GM21619 (cell line): ENCODE data around the gene FHOD3.

Experiments used
- ATAC-seq: cut with Tn5 transposase; IDR thresholded peaks from one replicate; pipeline ENCODE4 v1.9.1; 2021; ENCODE audit not compliant: unreplicated experiment

Gene FHOD3

DNA sequence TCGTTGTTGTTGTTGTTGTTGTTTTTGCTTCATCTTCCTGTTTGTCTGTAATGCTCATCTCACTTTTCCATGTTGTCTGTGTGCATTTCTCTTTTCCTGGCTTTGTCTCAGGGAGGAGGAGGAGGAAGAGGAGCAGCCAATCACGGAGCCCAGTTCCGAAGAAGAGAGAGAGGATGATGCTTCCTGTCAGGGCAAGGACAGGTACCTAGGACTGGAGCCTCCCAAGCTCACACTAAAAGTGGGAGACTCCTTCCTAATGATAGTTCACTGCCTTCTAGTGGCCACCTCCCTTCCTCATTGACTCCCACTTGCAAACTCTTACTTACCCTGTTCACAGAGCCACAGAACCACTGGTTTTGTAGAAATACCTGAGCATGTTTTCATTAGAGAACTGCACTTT, 351.7 kb downstream of the FHOD3 start:
- ATAC-seq: no peak

DNA sequence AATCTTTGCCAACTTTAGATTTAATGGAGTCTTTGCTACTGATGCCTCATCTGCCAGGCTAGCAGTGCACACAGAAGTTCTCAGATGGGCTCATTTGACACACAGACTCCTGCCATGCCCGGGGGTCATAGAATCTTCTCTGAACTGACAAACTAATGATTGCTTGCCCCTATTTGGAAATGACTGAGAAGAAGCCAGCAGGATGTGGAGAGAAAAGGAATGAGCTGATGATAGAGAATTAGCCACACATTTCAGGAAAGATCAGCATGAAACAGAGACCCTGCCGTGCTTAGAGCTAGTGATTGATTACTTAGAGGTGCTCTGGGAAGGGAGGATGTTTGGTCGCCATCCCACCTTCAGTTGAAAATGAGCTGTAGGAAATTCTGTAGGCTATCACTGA, 352.8 kb downstream of the FHOD3 start:
- no peak for ATAC-seq

DNA sequence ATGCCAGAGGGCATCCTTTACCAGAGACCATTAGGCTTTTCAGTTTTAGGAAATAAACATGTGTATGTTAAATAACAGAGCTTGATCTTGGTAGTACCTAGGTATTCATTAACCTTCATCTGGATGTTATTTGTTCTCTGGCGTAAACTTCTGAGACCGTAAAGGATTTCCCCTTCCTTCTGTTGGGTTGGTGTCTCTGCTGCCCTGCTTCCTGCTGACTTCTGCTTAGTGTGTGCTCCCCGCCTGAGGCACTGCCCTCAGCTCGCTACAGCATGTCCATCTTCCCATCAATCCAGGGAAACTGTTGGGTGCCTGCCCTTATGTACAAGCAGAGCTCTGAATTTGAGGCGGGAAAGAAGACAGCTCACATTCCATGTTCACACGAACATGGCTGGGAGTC, 353.4 kb downstream of the FHOD3 start:
- ATAC-seq: peak; percentile 84

DNA sequence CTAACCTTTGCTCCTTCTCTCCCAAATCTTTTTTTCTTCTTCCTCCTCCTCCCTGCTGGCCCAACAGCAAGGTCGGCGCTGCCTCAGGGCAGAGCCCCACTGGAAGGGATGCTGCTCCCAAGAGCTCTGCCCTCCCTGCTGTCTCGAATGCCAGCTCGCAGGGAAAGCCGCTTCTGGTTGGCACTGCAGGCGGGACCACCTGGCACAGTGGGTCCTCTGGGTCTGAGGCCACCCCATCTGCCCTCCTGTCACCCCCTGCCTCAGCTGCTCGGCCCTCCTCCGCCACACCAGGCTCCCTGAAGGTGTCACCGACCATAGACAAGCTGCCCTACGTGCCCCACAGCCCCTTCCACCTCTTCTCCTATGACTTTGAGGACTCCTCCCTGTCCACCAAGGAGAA, 355.0 kb downstream of the FHOD3 start:
- no peak for ATAC-seq

DNA sequence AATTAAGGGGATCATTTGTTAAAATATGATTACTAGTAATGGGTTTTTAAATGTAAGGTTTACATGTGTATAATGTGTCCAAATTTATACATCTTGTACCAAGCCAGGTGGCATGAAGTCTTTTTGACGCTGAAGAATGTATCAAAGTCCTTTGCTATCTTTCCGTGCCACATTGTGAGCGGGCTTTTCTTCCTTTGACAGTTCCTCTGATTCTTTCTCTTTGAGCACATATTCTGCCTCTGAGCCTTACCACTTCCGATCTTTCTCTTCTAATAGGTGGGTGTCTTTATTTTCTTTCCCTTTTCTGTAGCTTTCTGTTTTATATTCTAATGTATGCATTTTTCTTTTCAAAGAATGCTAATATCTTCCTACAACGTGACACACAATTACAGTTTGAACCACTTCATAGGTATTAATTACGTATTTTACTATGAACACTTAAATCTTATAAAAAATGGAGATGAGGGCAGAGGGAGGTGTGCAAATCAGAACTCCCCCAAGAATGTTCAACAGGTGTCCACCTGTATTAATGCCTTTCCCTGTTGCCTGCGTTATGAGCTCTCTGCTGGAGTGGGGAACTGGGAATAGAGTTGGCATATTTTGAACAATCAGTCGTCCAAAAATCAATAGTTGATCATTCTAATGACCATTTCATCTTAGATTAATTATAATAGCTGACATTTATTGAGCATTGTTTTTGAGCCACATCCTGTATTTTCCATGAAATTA, 355.8 kb downstream of the FHOD3 start:
- ATAC-seq: no peak

DNA sequence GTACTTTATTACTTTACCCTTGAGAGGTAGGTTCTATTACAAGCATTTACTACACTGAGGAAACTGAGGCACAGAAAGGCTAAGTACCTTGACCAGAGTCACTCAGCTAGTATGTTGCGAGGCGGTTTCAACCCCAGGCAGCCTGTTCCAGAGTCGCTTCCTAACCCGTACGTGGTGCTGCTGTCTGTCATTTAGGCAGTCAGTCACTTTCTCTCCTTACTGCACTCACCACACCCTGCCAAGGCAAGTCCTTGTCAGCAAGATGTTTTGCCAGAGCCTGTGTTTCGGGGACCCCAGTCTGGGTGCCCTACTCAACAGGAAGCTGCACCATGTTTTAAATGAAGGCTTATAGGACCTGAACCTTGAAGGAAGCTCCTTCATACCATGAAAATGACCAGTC, 356.4 kb downstream of the FHOD3 start:
- no peak for ATAC-seq

DNA sequence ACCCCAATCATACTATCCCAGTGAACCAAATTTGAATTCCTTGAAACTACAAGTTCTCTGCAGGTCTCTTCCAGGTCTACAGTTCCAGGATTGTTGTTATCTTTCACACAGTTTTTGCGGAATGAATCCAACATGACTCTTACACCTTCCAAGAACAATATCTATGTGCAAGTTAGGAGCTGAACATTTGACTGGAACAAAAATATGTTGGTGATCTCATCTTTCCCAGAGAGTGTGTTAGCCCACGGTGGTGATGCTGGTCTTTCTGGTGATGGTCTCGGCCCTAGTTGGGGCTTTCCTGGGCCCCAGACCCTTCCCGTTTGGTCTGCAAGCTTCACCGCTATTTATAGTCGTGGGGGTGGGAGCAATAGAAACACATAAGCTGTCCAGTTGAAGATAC, 357.6 kb downstream of the FHOD3 start:
- no peak for ATAC-seq

DNA sequence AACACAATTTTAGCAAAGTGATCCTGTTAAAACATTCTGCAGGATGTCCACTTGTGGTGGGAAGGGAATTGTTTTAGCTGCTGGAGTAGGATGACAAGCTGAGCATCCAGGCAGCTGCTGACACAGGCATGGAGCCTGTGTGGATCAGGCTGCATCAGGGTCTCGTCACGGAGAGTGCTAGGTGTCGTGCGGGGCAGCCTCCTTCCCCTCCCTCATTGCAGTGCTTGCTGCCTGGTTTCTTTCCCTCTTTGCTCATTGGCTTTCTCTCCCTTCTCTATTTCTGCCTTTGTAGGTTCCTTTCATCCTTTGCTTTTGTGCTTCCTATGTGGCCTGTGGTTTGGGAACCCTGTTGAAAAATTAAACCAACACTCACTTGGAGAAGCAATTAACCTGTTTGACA, 358.4 kb downstream of the FHOD3 start:
- ATAC-seq: no peak

DNA sequence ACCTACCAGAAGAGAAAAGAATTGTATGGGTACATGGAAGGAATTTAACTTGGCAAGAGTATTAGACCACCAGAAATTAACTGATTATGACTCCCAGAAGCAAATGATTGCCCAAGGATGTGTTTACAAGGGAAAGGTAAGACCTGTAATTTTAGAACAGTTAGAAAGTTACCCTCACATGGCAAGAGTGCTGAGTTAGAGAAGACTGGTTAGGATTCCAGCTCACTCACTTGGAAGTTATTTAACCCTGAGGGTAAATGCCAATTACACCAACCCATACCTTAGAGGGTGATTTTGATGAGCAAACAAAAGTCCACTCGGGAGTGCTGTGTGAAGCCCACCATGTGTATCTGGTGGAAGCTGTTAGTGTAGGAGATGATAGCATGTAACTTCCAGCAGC, 361.1 kb downstream of the FHOD3 start:
- ATAC-seq: no peak

DNA sequence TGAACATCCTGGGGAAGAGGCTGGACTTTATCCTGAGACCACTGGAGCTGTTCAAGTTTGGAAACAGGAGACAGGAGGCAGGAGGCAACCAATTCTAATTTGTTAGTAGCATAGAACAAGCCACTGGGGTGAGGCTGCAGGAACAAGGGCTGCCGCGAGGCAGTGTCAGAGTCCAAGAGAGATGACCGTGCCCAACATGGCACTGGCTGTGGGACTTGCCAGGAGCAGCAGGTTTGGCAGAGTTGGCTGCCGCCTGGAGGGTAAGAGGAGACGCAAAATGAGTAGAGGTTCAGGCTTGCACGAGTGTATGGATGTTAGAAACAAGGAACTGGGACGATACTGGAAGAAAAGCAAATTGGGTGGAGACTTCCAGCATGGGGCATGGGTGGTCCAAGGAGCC, 362.8 kb downstream of the FHOD3 start:
- no peak for ATAC-seq

DNA sequence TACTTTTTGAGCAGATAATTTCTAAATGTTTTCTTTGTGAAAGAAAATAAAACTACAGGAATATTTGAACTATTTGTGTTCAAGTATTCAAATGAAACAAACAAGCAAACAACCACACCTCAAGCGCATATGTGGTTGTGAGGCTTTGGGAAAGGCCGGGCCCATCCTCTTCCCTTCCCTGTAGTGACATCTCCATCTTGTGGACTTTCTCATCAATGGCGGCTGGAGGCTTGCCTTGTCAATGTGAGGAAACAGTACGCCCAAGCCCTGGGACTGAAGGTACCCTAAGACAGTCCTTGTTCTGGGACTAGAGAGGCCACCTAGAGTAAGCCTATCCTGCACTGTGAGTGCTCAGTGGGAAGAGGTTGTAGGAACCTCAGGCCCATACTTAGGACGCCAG, 364.5 kb downstream of the FHOD3 start:
- no peak for ATAC-seq

DNA sequence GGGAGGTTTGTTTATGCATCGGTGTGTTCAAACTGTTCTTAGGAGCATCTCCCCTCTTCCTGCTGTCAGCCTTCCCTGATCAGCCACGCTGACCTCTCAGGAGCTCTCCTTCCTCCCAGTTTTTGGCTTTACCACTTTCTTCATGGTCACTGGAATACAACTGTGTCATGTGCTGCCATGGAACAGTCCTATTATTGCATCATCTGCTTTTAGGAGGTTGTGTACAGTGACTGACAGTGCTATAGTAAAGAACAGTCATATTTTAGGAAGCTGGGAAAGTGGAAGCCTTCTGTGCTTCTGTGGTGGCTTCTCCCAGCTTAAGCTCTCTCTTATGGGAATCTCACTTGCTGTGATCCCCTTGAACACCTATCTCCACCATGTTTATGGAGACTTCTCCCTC, 365.8 kb downstream of the FHOD3 start:
- ATAC-seq: no peak

DNA sequence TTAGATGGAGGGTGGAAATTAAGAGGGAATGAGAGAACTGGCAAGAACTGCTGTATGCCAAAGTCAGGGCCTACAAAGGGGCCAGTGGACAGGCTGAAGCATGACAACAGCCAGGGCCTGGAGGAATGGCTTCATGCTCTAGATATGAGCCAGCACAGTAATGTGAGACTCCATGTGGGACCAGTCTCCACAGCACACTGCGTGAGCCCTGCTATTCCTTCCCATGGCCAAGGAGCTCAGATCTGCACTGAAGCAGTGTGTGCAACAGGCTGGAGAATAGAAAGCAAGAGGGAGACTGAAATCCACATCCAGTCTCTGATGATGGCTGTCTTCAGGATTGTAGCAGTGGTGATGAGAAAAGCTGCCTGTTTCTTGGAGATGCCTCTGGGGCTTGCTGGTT, 368.4 kb downstream of the FHOD3 start:
- no peak for ATAC-seq

DNA sequence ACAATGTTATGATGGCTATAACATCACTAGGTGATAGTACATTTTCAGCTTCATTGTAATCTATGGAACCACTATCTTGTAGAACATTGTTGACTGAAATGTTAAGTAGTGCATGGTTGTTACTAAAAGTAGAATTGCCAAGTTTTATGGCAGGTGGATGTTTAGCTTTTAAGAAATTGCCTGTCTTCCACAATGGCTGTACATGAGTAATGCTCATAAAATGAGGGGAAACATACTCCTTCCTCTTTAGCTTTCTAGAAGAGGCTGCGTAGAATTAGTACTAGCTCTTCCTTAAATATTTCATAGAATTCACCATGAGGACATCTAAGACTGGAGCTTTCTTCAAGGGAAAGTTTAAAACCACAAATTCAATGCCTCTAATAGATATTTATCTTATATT, 370.3 kb downstream of the FHOD3 start:
- no peak for ATAC-seq

DNA sequence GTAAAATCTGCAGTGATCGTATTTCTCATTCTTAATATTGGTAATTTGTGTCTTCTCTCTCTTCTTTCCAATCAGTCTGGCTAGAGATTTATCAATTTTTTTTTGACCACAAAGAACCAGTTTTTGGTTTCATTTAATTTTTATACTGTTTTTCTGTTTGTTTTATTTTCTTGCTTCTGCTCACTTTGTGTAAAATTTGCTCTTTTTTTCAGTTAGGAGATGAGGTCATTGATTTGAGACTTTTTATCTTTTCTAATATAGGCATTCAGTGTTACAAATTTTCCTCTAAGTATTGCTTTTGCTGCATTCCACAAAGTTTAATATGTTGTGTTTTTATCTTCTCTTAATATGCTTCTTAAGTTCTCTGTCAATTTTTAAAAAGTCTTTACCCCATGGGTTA, 370.8 kb downstream of the FHOD3 start:
- no peak for ATAC-seq

DNA sequence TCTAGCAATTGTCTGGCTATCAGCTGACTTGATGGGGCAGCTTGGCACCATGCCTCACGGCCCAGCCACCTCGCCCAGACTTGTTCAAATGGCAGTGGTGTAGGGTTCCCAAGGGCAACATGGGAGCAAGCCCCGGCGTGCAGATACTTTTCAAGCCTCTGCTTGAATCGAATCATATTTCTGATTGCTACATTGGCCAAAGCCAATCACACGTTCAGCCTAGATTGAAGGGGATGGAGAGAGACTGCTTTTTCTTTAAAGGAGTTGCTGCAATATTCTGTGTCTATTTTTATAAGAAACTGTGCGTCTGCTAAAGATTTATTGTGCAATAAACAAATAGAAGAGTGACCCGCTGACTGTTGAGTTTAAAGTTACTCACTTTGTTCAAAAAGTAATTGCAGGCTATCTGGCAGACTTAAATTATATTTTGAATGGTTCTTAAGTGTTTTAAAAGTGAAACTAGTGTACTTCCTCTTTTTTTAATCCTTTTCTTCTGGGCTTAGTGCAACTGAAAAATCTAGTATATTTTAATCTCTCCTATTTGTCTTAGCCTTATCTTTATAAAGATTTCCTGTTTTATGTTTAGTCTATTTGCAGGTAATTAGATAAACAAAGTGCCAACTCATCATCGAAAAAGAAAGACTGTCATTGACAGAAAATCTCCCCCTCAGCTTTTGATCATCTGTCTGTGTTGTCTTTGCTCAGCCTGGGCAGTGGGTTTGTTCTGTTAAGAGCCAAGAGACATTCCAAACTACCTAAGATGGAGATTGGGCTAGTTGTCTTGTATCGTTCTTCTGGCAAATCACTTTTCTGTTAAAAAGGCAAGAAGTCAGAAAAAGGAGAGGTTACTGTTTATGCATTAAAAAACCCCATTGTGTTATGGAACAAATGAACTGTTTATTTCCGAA, 375.2 kb downstream of the FHOD3 start:
- ATAC-seq: no peak

DNA sequence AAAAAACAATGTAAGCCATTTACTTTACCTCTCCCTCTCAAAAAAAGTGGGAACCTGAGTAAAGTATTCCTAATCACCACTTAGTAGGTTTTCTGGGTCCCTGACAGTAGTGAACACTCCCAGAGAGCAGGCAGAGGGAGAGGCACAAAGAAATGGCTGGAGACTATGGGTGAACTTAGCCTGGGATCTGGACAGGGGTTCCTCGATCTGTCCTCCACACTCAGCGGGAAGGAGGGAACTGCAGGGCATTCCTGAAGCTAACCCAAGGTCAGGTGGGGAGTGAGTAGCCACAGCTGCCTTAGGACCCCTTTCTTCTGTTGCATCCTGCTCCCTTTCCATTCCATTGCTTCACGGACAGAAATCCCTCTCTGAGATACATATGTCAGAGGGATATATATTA, 375.9 kb downstream of the FHOD3 start:
- no peak for ATAC-seq

DNA sequence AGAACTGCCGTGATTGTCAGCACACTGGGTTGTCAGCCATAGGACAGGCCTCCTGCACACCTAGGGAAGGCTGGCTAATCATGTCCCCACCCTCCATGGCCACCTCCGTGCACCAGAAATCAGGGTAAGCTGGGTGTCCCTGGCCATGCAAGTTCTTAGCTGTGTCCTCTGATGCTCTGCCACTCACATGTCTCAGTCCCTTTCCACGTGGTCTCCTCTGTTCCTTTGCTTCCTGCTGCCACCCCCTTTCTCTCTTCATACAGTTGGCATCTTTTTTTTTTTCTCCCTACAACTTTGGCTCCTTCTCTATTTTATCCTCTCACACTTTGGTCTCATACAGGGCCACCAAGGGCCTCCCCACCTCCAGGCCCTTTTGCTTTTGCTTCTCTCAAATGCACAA, 377.6 kb downstream of the FHOD3 start:
- ATAC-seq: no peak

DNA sequence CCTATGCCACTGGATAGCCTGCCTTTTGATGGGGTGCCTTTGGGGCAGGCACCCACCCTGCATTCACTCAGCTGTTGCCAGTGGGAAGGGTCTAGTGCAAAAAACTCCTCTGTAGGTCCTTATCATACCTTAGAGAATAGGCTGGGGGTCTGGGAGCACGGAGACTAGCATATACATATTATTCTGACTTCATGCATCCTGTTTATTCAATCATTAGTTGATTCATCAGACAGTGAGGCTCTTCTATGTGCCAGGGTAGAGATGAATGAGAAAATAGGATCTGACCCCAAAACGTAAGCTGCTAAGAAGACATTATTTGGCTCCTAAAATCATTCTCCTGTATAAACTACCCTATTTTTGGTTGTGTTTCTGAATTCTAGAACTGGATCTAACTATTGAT, 378.0 kb downstream of the FHOD3 start:
- no peak for ATAC-seq

DNA sequence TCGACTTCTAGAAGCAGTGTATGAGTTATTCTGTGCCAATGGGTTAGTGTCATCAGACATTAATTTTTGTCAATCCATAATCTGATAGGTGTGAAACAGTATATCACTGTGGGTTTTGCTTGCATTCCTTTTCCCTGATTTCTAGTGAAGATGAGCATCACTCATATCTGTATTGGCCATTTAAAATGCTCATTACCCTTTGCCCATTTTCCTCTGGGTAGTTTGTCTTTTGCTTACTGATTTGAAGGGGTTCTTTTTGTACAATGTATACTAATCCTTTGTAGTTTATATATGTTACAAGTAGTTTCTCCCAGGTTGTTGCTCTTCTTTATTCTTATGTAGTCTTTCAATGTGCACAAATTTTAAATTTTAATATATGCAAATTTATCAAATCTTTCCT, 379.1 kb downstream of the FHOD3 start:
- ATAC-seq: no peak

DNA sequence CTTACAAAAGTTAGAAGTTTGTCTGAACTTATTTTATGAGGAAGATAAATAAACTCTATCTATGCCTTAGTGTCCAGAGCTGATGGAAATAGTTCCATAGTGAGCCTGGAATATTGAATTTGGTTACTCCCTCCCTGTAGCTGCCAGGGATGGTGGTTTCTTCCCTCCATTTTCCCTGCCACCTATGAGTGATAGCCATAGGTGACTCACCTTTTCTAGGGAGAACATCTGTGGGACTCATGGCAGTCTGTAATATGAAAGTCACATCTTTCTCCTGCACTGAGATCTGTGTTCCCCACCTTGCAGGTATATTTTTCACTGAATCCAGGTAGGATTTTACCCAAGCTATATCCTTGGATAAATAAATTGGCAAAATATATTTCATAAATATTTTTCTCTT, 382.5 kb downstream of the FHOD3 start:
- no peak for ATAC-seq

DNA sequence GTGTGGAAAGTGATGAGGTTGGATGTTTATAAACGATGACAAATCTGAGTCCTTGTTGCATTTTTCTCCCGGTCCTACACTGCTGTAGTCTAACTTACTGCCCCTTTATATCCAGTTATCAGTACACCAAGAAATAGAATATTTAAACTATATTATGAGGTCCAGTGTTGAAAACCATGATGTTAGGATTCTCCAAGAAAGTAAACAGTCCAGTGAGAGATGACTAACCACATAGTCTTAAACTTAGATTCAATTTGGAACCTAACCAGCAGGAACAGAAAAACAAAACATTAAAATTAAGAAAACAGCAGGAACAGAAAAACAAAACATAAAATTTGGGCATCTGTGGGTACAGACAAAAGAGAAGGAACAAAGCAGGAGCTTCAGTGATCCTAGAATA, 388.1 kb downstream of the FHOD3 start:
- ATAC-seq: no peak
